Astrocyte (in vitro differentiated cells and primary cell): ENCODE data around the gene GRIK5. TPM values are rescaled to one million over a fixed set of nuclear protein-coding genes. Genes with fewer than 3 reads are reported as not detected.

Experiments used
- DNase-seq: peaks from one replicate; pipeline ENCODE4 v3.0.0-alpha.2; 2010; ENCODE audit warnings: low read depth
- FAIRE-seq: peaks from 2 replicates; lab custom pipeline; 2011; peaks lifted over from hg19 to GRCh38; lab: Jason Lieb, UNC
- H2AFZ ChIP-seq: 2 replicates; pipeline ENCODE4 v1.6.0; 2012; ENCODE audit warnings: low read depth, low read length, inconsistent platforms
- H3K27ac ChIP-seq: 2 replicates; pipeline ENCODE4 v1.5.1; 2011; ENCODE audit warnings: low read depth, low read length, inconsistent platforms
- H3K27me3 ChIP-seq: 2 replicates; pipeline ENCODE4 v1.6.0; 2011; ENCODE audit warnings: low read length, inconsistent platforms; ENCODE audit not compliant: insufficient read depth
- H3K36me3 ChIP-seq: 2 replicates; pipeline ENCODE4 v1.5.1; 2011; ENCODE audit warnings: low read length, inconsistent platforms; ENCODE audit not compliant: insufficient read depth
- H3K4me1 ChIP-seq: 2 replicates; pipeline ENCODE4 v1.5.1; 2011; ENCODE audit warnings: low read length, inconsistent platforms; ENCODE audit not compliant: insufficient read depth
- H3K4me2 ChIP-seq: 2 replicates; pipeline ENCODE4 v1.6.0; 2012; ENCODE audit warnings: low read length, inconsistent platforms
- H3K4me3 ChIP-seq: 2 replicates; pipeline ENCODE4 v1.5.1; 2011; ENCODE audit warnings: low read depth, mild to moderate bottlenecking, low read length, inconsistent platforms; ENCODE audit not compliant: insufficient read depth
- H3K79me2 ChIP-seq: 2 replicates; pipeline ENCODE4 v1.6.0; 2012; ENCODE audit warnings: mild to moderate bottlenecking, low read length, inconsistent platforms; ENCODE audit not compliant: insufficient read depth
- H3K9ac ChIP-seq: 2 replicates; pipeline ENCODE4 v1.6.0; 2012; ENCODE audit warnings: mild to moderate bottlenecking, low read length, inconsistent platforms
- H3K9me3 ChIP-seq: 2 replicates; pipeline ENCODE4 v1.5.1; 2012; ENCODE audit warnings: low read depth, mild to moderate bottlenecking, low read length, inconsistent platforms; ENCODE audit not compliant: insufficient read depth
- H4K20me1 ChIP-seq: 2 replicates; pipeline ENCODE4 v1.6.0; 2012; ENCODE audit warnings: low read length, inconsistent platforms; ENCODE audit not compliant: insufficient read depth
- H3K27ac Mint-ChIP-seq: one replicate; pipeline ENCODE4 v1.8.0; 2021; ENCODE audit warnings: mild to moderate bottlenecking, mixed read lengths; ENCODE audit not compliant: unreplicated experiment
- H3K27me3 Mint-ChIP-seq: one replicate; pipeline ENCODE4 v1.8.0; 2021; ENCODE audit warnings: low read depth, mixed read lengths; ENCODE audit not compliant: unreplicated experiment
- H3K36me3 Mint-ChIP-seq: one replicate; pipeline ENCODE4 v1.8.0; 2021; ENCODE audit warnings: low read depth, mixed read lengths; ENCODE audit not compliant: unreplicated experiment
- H3K4me1 Mint-ChIP-seq: one replicate; pipeline ENCODE4 v1.8.0; 2021; ENCODE audit warnings: low read depth, mixed read lengths; ENCODE audit not compliant: unreplicated experiment
- H3K4me3 Mint-ChIP-seq: one replicate; pipeline ENCODE4 v1.8.0; 2021; ENCODE audit warnings: mild to moderate bottlenecking, moderate library complexity, mixed read lengths; ENCODE audit not compliant: unreplicated experiment
- H3K9me3 Mint-ChIP-seq: one replicate; pipeline ENCODE4 v1.8.0; 2021; ENCODE audit warnings: mild to moderate bottlenecking, mixed read lengths; ENCODE audit not compliant: unreplicated experiment
- EZH2 ChIP-seq: IDR thresholded peaks from 2 replicates; pipeline ENCODE4 v1.6.1; 2012; ENCODE audit warnings: mild to moderate bottlenecking, low read length, inconsistent platforms; ENCODE audit not compliant: insufficient read depth
- total RNA-seq: library from RNA; stranded (reverse); gene quantifications from 2 replicates; pipeline ENCODE4 v1.2.1, GENCODE V29; 2021
- TF ChIP-seq, protein P1 (sequence below): IDR thresholded peaks from 2 replicates; pipeline ENCODE4 v1.5.1; 2011; ENCODE audit warnings: low read depth, mild to moderate bottlenecking, inconsistent platforms, low read length, moderate library complexity; ENCODE audit not compliant: insufficient read depth

The GRIK5 gene
- total RNA-seq, 1 donor from 2014 or later = 9.2 TPM

DNA sequence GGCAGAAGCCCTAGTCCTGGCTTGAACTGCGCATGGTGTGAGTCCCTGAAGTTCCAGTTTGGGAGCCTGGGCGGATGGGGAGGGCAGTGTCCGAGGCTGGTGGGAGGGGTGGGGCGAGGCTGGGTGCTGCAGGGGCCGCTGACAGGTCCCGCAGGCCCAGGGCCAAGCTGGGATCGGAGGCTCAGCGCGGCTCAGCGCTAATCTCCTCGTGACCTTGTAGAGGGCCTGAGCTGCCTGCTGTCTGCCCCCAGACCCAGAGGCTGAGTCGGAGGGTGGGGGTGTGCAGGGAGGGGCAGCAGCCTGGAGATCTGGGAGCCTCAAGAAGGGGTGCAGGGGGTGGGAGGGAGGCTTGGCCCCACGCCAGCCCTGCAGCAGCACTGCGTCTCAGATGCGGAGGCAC, 79.0 kb downstream of the GRIK5 start:
- peaks cover 1% of the 10 kb centered on the region for H3K9me3 Mint-ChIP-seq
- Histone ChIP-seq H3K4me1 (no peaks in the 10 kb centered on the region), H2AFZ (no peak overlapping the region), H3K4me3 (no peak overlapping the region), H3K36me3 (no peaks in the 10 kb centered on the region), H4K20me1 (peaks cover 3% of the 10 kb centered on the region), H3K27me3 (peaks cover 21% of the 10 kb centered on the region), H3K27ac (no peak overlapping the region), H3K4me2 (no peak overlapping the region), H3K9me3 (no peaks in the 10 kb centered on the region), H3K79me2 (no peaks in the 10 kb centered on the region), H3K9ac (no peak overlapping the region)
- DNase-seq (no peak), FAIRE-seq (no peak)
- H3K27me3 Mint-ChIP-seq = peaks cover 42% of the 10 kb centered on the region
- peaks cover 3% of the 10 kb centered on the region for H3K36me3 Mint-ChIP-seq
- TF ChIP-seq, protein P1, sequence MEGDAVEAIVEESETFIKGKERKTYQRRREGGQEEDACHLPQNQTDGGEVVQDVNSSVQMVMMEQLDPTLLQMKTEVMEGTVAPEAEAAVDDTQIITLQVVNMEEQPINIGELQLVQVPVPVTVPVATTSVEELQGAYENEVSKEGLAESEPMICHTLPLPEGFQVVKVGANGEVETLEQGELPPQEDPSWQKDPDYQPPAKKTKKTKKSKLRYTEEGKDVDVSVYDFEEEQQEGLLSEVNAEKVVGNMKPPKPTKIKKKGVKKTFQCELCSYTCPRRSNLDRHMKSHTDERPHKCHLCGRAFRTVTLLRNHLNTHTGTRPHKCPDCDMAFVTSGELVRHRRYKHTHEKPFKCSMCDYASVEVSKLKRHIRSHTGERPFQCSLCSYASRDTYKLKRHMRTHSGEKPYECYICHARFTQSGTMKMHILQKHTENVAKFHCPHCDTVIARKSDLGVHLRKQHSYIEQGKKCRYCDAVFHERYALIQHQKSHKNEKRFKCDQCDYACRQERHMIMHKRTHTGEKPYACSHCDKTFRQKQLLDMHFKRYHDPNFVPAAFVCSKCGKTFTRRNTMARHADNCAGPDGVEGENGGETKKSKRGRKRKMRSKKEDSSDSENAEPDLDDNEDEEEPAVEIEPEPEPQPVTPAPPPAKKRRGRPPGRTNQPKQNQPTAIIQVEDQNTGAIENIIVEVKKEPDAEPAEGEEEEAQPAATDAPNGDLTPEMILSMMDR = no peak
- TF ChIP-seq EZH2 = no peak
- H3K4me1 Mint-ChIP-seq = peaks cover 3% of the 10 kb centered on the region
- no peak overlapping the region for H3K4me3 Mint-ChIP-seq
- H3K27ac Mint-ChIP-seq = no peak overlapping the region

DNA sequence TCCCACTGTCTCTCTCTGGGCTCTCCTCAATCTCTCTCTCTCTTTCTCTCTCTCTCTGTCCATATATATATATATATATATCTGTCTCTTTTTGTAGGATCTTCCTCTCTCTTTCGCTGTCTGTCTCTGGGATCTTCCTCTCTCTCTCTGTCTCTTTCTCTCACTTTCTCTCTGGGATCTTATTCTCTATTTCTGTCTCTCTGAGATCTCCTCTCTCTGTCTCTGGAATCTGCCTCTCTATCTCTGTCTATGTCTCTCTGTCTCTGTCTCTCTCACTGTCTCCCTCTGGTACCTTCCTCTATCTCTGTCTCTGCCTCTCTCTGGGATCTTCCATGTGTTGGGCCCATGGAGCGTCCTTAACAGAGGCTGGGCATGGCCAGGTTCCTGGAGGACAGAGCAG, 79.4 kb downstream of the GRIK5 start:
- peaks cover 38% of the 10 kb centered on the region for H3K27me3 Mint-ChIP-seq
- Histone ChIP-seq H3K27me3 (peaks cover 19% of the 10 kb centered on the region), H2AFZ (no peak overlapping the region), H3K36me3 (no peaks in the 10 kb centered on the region), H3K4me2 (no peak overlapping the region), H3K4me1 (no peaks in the 10 kb centered on the region), H3K9ac (no peak overlapping the region), H3K79me2 (no peaks in the 10 kb centered on the region), H3K9me3 (no peaks in the 10 kb centered on the region), H4K20me1 (peaks cover 3% of the 10 kb centered on the region), H3K4me3 (no peak overlapping the region), H3K27ac (no peak overlapping the region)
- H3K4me1 Mint-ChIP-seq = peaks cover 3% of the 10 kb centered on the region
- DNase-seq (no peak), FAIRE-seq (no peak)
- peaks cover 3% of the 10 kb centered on the region for H3K36me3 Mint-ChIP-seq
- TF ChIP-seq EZH2 = no peak
- TF ChIP-seq, protein P1 = no peak
- H3K9me3 Mint-ChIP-seq = peaks cover 1% of the 10 kb centered on the region
- no peak overlapping the region for H3K27ac Mint-ChIP-seq
- H3K4me3 Mint-ChIP-seq = no peak overlapping the region

DNA sequence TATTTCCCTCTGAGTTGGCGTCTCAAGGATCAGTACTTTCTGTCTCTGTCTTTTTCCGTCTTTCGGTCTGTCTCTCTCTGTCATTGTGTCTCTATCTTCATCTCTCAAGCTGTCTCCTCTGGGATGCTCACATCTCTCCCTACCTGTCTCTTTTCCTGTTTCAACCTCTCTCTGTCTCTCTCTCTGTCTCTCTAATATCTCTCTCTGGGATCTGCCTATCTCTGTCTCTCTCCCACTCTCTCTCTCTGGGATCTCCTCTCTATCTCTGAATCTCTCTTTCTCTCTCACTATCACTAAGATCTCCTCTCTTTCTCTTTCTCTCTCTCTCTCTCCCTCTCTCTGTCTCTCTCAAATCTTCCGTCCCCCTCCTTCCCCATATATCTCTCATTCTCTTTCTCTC, 80.0 kb downstream of the GRIK5 start:
- no peak for TF ChIP-seq EZH2
- TF ChIP-seq, protein P1 = no peak
- H3K27ac Mint-ChIP-seq = no peak overlapping the region

More for the DNA sequence above, 80.0 kb downstream of the GRIK5 start:
- Histone ChIP-seq H3K9me3 (no peaks in the 10 kb centered on the region), H2AFZ (no peak overlapping the region), H3K27ac (no peak overlapping the region), H4K20me1 (peaks cover 3% of the 10 kb centered on the region), H3K79me2 (no peaks in the 10 kb centered on the region), H3K36me3 (no peaks in the 10 kb centered on the region), H3K4me3 (no peak overlapping the region), H3K4me2 (no peak overlapping the region), H3K9ac (no peak overlapping the region), H3K27me3 (peaks cover 16% of the 10 kb centered on the region), H3K4me1 (no peaks in the 10 kb centered on the region)
- Mint-ChIP-seq H3K4me3 (no peak overlapping the region), H3K9me3 (peaks cover under 1% of the 10 kb centered on the region), H3K36me3 (peaks cover 6% of the 10 kb centered on the region), H3K27me3 (peaks cover 35% of the 10 kb centered on the region), H3K4me1 (peaks cover 3% of the 10 kb centered on the region)
- DNase-seq = no peak
- FAIRE-seq = no peak
